ENCODE results near the gene PSMG3.

Gene PSMG3

GRCh38 chr7:1544896-1545416, 24.9 kb downstream of the PSMG3 start:
- no peak for DNase-seq (ENCODE audit: low spot score)

GRCh38 chr7:1544178-1544895, 25.5 kb downstream of the PSMG3 start:
- DNase-seq (ENCODE audit: low spot score) = no peak

GRCh38 chr7:1543826-1544177, 26.0 kb downstream of the PSMG3 start:
- DNase-seq (ENCODE audit: low spot score) = no peak

GRCh38 chr7:1542841-1543747, 26.7 kb downstream of the PSMG3 start:
- no peak for DNase-seq (ENCODE audit: low spot score)

- no peak for DNase-seq (ENCODE audit: low spot score)
These were observed 27.5 kb downstream of the PSMG3 start for GRCh38 chr7:1542329-1542728.

- no peak for DNase-seq (ENCODE audit: low spot score)
These were observed 28.2 kb downstream of the PSMG3 start for GRCh38 chr7:1541431-1542162.

GRCh38 chr7:1540776-1541271, 29.0 kb downstream of the PSMG3 start:
- no peak for DNase-seq (ENCODE audit: low spot score)

DNA sequence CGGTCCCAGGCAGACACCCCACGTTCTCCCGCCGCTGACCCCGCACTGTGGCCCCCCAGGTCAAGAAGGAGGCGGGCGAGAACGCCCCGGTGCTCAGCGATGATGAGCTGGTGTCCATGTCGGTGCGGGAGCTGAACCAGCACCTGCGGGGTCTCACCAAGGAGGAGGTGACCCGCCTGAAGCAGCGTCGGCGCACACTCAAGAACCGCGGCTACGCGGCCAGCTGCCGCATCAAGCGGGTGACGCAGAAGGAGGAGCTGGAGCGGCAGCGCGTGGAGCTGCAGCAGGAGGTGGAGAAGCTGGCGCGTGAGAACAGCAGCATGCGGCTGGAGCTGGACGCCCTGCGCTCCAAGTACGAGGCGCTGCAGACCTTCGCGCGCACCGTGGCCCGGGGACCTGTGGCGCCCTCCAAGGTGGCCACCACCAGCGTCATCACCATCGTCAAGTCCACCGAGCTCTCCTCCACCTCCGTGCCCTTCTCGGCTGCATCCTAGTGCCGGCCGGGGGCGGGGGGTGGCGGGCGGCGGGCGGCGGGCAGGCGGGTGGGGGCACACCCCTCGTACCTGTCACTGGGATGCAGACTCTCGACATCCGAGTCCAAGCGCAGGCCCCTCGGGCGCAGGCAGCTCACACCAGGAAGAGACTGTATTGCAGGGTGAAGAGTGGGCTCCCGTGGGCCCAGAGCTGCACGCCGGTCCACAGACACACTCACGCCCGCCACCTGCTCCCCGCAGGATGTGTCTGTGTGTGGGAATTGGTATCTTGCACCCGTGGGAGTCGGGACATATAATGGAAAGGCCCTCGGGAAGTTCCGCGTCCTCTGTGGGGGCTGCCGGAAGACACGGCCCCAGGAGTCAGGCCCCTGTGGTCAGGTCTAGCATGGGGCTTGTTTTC, 29.7 kb downstream of the PSMG3 start:
- DNase-seq (ENCODE audit: low spot score) = no peak

DNA sequence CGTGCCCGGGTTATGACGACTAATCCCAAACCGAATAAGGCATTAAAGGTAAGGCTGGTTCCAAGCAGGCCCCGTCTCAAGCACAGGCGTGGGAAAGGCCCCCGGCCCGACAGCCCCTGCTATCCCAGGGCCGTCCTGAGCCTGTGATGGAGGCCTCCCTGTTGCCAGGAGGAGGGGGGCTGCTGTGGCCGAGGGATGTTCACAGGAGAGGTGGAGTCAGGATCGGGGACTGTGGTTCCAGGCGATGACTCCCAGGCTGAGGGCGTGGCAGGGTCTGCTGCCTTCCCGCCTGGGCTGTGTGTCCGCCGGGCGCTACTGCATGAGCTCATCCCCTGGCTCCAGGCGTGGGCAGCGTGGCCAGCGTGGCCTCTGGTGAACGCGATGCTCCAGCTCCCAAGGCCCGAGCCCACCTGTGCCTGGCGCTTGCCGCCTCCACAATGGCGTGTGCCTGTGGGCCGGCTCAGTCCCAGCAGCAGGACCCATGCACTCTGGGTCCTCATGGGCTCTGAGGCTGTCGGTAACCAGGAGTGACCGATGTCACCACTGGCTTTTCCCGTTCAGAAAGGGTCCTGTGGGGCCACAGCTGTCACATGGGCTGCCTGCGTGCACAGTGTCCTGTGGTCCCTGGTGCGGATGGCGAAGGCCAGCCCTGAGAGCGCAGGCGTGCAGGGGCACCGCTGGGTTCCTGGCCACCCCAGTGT, 30.5 kb downstream of the PSMG3 start:
- no peak for DNase-seq (ENCODE audit: low spot score)

GRCh38 chr7:1538544-1539180, 31.2 kb downstream of the PSMG3 start:
- no peak for DNase-seq (ENCODE audit: low spot score)

DNA sequence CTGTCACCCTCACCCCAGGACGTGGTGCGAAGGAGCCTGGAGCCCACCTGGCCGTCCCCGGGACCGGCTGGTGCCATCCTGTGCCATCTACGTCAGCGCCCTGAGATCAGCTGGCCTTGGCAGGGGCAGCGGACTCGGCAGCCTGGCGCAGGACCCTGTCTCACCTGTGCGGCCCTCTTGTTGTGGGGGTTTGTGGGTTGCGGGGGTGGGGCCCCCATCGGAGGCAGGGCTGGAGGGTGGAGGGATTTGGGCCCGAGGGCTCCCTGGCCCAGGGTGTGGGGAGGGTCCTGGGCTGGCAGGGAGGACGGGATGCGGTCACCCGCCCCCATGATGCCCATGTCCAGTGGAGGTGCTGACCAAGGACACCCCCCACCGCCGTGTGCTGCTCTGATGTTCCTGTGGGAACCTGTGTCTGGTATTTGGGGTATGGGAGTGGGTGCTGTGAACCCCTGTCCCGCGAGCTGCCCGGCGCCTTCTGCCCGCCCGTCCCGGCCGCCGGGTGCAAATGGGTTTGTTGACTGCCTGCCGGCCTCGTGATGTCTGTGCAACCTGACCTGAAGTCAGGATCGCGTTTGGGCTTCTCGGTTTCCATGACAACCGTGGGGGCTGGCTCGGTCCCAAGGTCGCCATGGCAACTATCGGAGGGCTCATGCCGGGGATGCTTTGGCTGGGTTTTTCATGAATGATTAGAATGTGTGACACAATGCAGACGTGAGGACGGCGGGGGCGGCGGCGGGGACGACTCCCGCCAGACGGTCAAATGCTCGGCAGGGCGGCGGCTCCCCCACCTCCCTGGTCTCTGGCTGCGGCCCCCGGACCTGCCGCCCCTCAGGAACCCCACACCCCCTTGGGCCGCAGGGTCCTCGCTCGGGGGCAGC, 32.1 kb downstream of the PSMG3 start:
- peak; percentile 64 for DNase-seq (ENCODE audit: low spot score)

DNA sequence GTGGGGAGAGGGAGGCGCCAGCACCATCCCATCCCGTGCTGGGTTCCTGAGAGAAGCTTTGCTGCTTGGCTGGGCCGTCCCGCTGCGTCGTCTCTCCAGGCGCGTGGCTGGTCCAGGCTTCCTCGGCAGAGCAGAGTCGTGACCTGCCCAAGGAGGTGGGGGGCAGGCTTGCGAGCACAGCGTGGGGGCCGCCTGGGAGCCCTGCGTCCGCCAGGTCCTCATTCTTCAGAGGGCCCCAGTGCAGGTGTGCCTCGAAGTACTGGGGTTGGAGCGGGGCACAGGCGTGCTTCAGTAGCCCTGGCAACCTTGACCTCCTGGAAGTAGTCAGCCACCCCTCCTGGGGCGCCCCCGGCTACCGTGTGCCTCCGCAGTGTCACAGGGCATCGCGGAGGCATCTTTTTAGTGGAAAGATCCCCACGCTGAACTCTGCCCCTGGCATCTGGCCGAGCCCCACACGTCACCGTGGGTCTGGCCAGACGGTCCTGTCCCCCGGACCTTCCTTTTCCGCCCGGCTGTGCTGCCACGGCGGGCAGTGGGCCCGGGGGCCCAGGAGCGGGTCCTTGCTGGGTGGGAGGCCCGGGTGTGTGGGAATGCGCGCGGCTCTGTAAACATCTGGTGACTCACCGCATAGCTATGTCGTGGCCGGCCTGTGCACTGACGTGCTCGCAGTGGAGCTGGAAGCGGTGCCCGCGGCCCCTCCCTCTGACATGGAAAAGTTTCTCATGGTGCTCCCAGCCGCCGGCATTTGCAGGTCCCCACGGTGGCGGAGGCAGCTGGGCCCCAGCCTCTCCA, 32.9 kb downstream of the PSMG3 start:
- DNase-seq (ENCODE audit: low spot score) = peak; percentile 52

DNA sequence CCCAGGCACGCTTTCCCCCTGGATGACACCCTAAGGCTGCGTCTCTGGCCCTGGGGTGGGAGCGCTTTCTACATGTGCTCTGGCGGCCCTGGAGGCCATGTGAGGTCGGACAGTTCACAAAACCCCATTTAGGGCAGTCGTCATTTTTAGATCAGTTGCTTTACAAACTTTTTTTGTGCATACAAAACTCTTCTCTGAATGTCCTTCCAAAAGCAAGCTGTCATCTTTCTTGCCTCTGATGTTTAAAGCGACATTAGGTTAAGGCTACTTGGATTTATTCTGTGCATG, 33.4 kb downstream of the PSMG3 start:
- DNase-seq (ENCODE audit: low spot score) = no peak

DNA sequence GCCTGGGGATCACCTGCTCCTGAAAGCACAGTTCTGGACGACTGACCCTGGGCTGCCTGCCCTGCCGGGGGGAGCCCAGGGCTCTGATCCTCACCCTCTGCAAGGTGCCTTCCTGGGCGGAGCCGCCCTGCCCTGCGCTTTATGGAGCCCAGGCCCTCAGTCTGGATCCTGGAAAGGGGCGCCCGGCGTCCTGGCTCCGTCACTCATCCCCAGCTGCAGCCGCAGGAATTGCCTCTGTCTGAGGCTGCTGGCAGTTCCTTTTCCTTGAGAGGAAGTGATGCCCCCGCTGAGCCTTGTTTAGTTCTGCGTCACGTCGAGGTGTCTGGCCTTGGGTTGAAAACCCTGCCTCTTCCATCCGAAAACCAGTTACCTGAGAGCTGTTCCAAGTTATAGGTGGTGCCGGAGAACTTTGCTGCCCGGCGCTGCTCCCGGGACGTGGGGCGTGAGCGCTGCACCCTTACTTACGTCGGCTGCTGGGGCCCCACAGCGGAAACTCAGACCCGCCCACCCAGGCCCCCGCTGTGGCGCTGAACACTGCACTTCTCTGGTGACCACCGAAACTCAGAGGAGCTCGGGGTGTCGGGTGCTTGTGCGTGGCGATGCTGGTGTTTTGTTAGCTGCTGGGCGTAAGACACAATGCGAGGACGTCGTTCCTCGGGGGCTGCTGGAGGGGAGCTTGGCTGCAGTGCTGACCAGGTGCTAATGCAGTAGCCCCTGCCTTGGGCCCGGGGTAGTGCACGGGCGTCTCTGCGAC, 34.0 kb downstream of the PSMG3 start:
- no peak for DNase-seq (ENCODE audit: low spot score)

DNA sequence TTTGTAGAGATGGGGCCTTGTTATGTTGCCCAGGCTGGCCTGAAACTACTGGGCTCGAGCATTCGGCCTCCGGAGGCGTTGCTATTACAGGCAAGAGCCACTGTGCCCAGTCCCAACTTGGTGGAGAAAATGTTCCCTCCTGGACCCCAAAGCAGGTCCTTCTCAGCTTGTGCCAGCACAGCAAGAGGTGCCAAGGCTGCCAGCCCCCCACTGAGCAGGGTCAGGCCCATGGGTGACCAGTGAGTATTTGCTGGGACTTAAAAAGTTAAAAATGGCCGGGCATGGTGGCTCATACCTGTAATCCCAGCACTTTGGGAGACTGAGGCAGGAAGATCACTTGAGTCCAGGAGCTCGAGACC, 34.8 kb downstream of the PSMG3 start:
- no peak for DNase-seq (ENCODE audit: low spot score)

DNA sequence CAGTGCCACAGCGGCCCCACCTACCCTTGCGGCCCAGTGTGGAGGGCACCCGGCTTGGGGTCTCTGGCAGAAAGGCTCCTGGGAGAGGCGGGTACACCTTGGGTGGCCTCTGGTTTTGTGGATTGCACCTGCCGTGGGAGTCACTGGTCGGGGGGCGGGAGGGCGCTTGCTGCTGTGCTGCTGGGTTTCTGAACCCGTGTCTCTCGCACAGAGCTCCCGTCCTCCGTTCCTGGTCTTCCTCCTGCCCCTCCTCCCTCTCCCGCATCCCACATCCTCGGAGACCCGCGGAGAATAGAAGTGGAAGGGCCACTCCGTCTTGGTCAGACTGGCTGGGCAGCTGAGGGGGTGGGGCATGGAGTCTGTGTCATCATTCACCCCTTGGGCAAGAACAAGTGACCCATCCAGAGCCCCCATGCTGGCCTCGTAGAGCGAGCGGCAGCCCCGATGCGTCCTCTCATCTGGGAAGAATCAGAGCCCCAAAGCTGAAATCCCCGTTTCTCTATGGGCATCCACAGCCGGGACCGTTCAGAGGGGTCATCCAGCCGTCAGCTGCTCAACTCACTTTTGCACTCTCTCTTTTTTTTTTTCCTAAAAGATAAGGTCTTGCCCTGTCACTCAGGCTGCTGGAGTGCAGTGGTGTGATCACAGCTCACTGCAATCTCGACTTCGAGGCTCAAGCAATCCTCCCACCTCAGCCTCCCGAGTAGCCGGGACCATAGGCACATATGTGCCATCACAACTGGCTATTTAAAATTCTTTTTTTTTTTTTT, 35.3 kb downstream of the PSMG3 start:
- no peak for DNase-seq (ENCODE audit: low spot score)

Data from putamen (tissue), 1 donor.